HG02973 (cell line): Measurements from ENCODE around the gene ATP11B.
"Not testable (repeated sequence)": the region's sequence is repeated elsewhere in the genome, so short reads cannot be mapped to it uniquely, and the experiment has no call there.

Experiments
- ATAC-seq: cut with Tn5 transposase; IDR thresholded peaks from one replicate; pipeline ENCODE4 v1.9.1; 2021; ENCODE audit warnings: moderate library complexity; ENCODE audit not compliant: unreplicated experiment

Gene ATP11B

DNA sequence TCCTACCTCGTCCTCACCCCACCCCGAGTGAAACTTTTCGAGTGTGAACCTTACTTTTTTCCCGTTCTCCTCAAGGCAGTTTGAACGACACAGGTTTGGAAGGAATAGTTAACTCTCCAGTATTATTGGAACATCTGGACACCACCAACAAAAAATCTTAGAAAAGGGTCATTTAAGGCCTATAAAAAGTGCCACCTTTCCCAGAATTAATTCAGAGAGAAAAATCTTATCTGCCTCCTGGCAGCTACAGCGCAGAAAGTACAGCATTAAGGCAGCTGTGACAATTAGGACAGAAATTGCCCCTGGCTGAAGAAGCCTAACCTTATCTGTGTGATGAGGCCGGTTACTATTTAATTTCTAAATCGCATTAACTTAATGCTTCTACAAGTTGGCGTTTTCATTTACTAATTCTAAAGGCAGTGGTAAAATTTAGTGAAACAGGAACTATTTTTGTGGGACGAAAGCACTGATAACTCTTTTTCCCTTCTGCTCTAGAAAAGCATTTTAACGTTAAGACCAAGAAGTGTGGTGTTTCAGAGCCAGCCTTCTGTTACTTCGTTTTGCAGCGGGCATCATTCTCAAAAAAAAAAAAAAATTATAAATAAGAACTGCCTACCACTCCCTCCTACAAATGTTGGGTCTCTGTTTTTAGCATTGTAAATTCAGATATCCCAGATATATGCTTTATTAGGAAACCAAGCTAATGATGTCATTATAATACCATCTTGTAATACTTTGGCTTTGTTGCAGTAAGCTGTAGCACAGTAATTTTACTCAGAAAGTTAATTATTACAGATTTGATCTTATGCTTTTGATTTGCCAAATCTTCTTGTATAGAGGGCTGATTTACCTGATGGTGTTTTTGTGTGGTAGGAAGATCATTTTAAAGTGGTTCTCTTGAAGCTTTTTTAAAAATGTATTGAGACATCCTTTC lies 1.4 kb downstream of the ATP11B start:
- ATAC-seq = no peak

DNA sequence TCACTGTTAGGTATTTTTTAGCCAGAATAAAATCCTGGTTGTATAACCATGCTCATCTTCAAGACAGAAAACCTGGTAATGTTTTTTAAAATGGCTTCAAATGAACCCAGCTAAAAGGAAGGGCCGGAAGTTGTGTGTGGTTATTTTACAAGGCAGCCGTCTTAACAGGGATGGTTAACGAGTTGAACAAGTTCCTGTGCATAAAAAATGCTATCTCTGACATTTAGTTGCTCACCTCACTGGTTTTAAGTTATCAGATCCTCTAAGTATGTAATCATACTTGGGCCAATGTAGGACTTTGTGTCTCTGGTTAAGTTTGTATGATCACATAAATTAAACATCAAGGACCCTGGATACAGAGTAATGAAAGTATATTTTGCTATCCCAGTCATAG lies 2.1 kb downstream of the ATP11B start:
- ATAC-seq = peak; percentile 22

DNA sequence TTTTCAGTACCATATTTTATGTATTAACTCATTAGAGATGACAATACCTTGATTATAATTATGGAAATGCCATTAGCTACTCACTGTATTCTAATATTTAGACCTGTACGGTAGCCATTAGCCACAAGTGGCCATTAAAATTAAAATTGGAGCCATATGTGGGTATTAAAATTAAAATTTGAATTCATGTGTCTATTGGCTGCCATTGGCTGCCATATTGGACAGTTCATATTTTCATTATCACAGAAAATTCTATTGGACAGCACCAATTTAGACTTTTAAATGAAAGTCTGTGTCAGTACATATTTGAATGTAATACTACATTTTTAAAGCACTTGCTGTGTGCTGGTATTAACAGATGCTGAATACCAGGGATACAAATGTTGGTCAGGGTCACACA lies 3.0 kb downstream of the ATP11B start:
- no peak for ATAC-seq

DNA sequence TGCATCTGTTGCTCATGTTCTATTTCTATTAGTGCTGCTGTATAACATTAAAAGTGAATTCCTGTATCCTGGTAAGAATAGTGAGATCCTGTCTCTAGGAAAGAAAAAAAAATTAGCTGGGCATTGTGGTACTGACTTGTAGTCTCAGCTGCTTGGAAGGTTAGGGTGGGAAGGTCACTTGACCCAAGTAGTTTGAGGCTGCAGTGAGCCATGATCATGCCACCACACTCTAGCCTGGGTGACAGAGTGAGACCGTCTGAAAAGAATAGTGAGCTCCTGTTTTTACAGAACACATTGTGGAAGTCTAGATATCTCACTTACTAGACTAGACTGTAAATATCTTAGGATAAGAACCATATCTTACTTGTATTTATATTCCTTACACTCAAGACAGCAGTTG lies 4.6 kb downstream of the ATP11B start:
- ATAC-seq = no peak

DNA sequence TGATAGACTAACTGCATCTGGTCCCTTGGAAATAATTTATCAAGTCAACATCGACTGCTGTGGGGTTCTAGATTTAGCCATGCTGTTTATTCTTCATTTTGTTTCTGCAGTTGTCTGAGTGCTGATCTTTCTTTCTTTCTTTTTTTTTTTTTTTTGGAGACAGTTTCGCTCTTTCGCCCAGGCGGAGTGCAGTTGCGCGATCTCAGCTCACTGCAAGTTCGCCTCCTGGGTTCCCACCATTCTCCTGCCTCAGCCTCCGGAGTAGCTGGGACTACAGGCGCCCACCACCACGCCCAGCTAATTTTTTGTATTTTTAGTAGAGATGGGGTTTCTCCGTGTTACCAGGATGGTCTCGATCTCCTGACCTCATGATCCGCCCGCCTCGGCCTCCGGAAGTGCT lies 5.8 kb downstream of the ATP11B start:
- ATAC-seq = not testable (repeated sequence)

DNA sequence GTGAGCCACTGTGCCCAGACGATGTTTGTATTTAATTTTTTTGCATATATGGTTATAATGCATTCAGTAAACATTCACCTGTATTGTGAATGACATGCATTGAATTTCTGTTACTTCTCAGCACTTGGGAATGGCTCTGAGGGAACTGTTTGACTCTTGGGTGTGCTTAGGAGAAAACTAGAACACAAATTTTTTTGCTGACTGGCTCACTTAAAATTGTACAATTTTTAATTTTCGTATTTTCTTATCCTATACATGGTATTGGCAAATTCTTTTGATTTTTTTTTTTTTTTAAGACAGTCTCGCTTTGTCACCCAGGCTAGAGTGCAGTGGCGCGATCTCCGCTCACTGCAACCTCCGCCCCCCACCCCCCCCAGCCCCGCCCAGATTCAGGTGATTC lies 7.2 kb downstream of the ATP11B start:
- ATAC-seq = no peak

DNA sequence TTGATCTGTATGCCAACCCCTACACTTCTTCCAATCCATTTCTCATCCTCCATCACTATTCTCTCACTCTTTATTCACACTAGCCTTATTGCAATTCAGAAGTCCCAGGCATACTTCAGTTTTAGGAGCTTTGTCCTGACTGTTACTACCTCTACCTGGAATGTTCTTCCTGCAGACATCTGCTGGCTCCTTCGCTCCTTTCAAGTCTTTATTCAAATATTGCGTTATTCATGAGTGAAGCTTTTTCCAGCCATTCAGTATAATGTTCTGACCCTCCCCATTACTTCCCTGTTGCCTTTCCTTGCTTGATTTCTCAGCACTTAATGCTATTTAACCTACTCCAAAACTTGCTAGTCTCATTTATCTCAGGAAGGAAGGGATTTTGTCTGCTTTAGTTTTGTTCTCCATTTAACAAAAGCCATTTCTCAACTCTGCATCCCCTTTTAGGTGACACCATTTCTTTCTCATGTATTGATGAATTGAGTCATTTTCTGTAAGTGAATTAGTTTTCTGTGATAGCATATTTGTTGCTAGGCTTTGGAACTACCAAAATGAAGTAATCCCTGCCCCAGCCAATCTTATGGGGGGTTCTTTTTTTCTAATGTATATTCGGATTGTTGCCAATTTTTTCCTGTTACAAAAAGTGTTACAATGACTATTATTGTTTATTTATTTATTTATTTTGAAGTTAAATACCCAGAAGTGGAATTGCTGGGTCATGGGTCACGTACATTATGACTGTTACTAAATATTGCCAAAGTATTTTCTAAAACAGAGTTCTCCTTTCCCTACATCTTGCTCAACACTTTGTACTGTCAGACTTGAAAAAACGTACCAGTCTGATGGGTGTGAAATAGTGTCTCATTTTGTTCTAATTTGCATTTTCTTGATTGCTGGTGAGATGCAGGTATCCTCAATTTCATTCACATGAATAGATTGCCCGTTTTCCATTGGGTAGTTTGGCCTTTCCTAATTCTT lies 9.4 kb downstream of the ATP11B start:
- no peak for ATAC-seq

DNA sequence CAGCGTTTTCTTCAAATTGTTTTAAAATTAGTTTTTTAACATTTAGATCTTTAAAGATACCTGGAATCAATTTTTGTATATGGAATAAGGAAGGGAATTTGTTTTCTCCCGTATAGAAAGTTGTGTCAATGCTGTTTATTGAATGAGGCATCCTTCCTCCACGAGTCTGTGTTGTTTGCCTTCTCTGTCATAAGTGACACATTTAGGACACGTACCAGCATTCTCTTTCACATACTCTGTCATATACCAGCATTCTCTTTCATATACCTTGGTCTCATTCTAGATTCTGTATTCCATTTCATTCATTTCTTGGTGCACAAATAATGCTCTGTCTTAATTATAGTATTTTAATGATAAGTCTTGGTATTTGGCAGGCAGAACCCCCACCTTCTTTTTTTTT lies 10.3 kb downstream of the ATP11B start:
- ATAC-seq = no peak

DNA sequence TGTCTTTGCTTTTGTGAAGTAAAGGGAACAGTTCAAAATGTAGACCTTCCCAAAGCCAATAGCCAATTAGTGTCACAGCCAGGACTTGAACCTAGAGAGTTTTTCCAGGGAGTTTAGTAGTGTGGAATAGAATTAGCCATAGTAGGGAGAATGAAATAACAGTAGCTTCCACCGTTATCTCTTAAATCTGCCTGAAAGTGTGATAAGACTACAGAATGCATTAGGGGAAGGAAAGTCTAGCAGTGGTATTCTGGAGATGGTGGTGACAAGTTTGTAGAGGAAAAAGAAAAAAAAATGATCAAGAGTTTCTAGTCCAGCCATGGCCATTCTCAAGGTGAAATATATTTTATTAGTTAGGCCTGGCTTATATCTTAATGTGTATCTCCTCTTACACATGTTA lies 13.8 kb downstream of the ATP11B start:
- ATAC-seq = no peak

DNA sequence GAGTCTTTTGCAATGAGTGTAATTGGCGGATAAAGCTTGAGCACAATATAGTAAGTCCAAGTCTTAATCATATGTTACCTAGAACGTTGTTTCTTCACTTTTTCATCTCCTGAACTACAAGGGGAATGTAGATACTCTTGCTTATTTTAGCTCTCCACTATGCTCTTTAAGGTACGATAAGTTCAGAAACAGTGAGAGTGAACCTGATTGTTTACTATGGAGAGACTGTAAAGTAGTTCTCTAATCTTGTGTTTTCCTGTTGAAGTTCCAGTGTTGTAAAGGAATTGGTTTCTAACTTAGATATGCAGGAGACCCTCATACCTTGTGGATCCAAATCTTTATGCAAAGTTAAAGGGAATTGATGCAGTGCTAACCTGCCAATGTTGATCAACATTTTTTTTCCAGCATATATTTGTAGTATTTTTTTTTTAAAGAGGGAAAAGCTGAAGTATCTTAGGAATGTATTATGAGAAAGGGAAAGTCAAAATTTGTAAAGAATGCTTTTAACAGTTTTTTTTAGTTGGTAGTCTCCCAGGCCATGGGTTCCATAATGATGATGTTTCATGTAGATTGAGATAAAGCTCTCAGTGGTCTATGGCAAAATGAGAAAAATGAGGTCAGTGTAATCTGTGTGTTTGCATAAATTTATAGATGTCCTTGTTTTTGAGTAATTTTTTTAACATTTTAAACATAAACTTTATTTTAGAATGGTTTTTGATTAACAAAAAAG lies 14.9 kb downstream of the ATP11B start:
- ATAC-seq = no peak

DNA sequence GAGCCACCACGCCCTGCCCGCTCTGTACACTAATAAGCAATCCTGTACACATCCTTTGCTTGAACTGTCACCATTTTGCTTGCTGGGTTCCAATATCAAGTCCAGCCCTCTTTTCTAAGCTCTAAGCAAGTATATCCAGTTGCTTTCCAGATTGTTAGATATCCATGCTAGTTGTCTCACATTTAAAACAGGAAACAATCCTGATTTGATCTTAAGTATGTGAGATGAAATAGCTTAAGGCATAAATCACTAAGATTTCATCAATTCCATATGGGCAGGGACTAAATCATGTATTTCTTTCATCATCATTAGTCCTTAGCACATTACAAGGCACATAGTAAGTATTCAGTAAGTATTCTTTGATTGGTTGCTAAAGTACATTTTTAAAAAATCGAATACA lies 16.2 kb downstream of the ATP11B start:
- ATAC-seq = no peak

DNA sequence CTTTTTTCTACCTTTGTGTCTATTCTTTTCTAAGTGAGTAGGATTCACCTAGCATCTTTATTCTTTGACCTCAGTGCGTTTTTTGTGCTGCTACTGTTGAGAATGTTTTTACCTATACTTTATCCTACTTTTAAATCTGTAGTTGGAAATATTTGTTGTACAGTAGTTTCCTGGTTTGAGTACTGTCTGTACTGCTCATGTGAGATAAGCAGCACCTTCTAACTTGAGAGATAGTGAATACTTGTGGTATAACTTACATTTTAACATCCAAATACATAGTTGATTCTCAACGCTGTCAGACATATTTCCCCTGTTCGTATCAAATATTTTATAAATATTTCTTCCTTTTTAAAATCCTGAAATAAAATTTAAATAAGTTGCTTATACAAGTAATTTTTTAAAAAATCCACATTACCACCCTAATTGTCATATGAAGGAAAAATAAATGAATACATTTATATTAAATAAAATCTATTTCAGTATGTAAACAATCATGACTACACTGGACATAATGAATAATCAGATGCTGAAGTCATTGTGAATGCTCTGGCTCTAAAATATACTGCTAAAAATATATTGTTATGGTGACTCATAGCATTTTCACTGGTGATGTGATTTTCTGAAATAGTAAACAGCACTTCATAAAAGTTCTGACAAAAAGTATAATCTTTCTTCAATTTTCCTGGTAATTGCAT lies 17.4 kb downstream of the ATP11B start:
- ATAC-seq = peak; percentile 49

DNA sequence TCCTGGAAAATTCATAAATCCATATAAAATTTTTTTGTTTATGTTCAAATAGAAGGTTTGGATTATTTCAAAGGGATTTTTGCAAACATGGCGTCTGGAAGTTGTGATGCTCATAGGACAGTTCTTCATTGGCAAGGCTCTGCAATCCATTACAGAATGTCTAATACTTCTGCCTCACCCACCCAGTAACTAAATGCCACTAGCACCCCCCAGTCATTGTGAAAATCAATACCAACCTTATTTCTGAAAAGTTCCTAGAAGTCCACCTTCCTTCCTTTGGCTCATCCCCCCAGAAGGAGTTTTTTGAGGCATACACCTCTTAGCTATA lies 17.9 kb downstream of the ATP11B start:
- ATAC-seq = no peak

DNA sequence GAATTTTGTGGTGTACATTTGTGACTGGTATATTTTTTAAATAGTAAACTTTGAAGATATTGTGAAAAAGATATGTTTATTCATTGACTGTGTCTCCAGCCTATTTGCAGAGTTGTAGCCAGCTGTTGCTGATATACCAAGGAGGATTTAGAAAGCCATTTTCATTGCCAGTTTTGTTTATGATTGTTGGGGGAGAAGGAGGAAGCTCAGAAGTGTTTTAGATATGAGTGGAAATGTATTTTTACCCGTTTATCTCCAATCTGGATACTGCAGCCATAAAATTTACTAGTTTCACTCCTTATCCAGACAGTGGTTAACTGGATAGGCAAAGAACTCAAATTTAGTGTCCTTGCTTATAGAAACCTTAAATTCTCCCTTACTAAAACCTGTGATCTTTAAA lies 18.8 kb downstream of the ATP11B start:
- ATAC-seq = no peak

DNA sequence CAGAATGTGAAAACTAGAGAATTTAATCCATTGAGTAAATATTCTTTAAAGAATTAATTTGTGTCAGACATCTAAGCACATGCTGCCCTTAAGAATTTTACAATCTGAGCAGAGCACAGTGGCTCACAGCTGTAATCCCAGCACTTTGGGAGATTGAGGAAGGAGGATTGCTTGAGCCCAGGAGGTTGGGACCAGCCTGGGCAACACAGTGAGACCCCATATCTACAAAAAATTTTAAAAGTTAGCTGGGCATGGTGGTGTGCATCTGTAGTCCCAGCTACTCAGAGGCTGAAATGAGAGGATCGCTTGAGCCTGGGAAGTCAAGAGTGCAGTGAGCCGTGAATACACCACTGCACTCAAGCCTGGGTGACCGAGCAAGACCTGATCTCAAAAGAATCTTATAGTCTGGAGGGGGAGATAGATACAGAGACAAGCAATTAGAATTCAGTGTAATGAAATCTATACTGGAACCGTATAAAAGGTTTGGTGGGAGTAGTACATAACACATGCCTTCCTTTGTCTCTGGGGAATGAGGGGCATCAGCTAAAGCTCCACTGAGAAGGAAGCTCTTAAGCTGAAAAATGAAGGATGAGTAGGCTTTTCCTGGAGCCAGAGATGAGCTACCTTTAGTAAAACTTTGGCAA lies 21.2 kb downstream of the ATP11B start:
- no peak for ATAC-seq

DNA sequence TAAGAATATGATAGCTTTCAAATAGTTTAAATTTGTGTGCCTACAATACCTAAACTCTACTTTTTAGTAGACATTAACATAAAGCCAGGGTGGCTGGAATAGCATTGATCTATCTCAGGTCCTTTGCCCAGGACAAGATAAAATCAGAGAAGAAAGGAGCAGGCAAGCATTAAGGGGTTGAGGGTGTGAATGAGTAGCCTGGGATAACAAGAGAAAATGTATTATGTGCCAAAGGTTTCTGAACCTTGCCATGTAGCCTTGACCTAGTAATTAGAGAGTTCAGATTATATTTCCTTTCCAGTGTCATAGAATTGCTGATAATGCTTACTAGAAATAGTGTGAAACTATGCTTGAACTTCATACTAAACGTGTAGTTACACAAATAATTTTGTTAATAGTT lies 22.9 kb downstream of the ATP11B start:
- ATAC-seq = no peak

DNA sequence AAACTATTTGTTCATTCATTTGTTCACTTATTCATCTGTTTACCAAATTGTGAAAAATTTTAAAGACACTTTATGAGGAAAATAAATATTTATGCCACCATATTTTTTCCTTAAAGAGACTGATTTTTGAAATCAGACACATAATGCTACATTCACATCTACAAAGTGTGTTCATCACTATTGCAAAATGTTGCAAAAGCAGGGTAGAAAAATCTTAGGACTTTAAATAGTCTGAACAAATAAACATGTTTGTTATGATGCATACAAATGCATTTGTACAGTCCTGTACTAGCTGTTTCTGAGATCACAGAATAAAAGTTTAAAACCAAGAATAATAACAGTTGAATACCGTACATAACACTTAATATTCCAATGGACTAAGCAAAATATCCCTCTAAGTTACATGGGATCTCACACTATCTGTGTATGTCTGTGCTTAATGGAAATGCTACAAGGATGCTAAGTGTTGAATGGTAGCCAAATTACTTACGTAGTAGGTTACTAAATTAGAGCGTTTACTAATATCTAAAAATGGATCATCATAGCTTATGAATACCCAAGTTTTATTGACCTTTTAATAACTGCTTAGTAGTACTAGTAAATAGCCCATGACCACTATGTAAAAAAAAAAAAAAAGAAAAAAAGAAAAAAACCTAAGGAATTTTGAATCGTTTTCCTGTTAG lies 25.1 kb downstream of the ATP11B start:
- ATAC-seq = no peak

DNA sequence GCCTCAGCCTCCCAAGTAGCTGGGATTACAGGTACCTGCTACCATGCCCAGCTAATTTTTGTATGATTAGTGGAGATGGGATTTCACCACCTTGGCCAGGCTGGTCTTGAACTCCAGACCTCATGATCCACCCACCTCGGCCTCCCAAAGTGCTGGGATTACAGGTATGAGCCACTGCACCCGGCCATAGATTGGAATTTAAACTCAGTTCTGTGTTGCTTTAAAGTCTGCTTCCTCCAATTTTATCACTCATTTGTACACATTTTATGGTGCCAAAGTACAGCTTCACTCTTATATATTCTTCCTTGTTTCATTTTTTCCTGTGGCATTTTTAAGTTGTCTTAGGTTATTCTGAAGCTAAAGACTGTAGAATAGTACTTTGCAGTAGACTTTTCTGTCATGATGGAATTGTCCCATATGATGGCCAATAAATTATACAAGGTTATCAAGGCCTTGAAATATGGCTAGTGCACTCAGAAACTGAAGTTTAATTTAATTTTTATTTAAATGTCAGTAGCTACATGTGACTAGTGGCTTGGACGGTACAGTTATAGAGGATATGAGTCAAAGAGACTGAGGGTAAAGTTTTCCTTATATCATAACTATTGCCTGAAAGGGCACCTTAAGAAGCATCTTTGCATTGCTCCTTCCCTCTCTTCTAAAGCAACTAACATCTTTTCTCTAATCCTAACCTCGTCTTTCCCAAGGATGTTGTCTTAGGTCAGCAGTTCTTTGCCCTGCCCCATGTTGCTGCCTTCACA lies 28.1 kb downstream of the ATP11B start:
- no peak for ATAC-seq

DNA sequence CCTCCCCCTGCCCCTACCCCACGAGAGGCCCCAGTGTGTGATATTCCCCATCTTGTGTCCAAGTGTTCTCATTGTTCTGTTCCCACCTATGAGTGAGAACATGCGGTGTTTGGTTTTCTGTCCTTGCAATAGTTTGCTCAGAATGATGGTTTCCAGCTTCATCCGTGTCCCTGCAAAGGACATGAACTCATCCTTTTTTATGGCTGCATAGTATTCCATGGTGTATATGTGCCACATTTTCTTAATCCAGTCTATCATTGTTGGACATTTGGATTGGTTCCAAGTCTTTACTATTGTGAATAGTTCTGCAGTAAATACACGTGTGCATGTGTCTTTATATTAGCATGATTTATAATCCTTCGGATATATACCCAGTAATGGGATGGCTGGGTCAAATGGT lies 29.0 kb downstream of the ATP11B start:
- not testable (repeated sequence) for ATAC-seq
